Gastrocnemius medialis (tissue), 4 donors: ENCODE results near the gene ABCC4.

Source experiments
- CTCF ChIP-seq, 5 experiments: fragments of 450-650 bp in 3 of 5; fragments of 200-600 bp in 2 of 5; sonication (generic) in 2 of 5; IDR thresholded peaks in 4 of 5; conservative IDR thresholded peaks in 1 of 5; 1 replicate in 4 of 5; 2 replicates in 1 of 5; pipeline ENCODE4 v1.5.1; 2016 to 2019; ENCODE audit warnings: antibody characterized with exemption in 5 of 5, mild to moderate bottlenecking in 3 of 5, moderate library complexity in 3 of 5
- POLR2A ChIP-seq, 2 donors: fragments of 450-650 bp; IDR thresholded peaks; one replicate each; pipeline ENCODE4 v1.6.1; 2017; ENCODE audit warnings: antibody characterized with exemption in 2 of 2, mild to moderate bottlenecking in 2 of 2, moderate library complexity in 2 of 2

DNA sequence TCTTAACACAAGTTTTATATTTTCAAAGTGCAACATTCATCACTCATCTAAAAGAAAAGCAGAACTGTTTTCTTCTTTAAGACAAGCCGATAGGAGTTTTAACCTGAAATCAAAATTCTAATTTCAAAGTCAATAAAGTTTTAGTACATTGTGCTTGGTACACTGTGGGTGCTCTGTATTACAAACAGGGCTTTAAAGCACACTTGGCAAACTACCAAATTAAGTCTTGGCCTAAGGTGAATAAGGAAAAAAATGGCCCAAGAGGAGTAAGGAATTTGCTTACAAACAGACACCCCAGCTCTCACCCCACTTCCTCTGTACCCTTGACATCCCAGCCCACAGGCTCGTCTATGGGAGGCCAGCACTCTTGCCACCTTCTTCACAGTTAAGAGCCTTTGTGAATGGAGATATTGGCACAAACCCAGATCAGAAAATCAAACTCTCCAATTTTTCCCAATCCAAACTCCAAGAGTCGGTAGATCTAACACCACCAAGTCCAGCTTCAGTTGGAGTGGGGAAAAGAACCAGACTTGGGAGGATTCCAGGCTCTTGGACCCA is 66.0 kb downstream of the ABCC4 start:
- TF ChIP-seq CTCF (IDR thresholded peaks at IDR 0.05 in 4 of 5, conservative IDR thresholded peaks at IDR 0.05 in 1 of 5) (no peak), POLR2A (IDR thresholded peaks at IDR 0.05) (no peak)
